Lung (tissue), 12 donors: Measurements from ENCODE around the gene NSFL1C. TPM values are rescaled to one million over a fixed set of nuclear protein-coding genes. Genes with fewer than 3 reads are reported as not detected.

Experiments
- ATAC-seq: fragments of 200-7000 bp; cut with Tn5 transposase; one replicate; pipeline ENCODE4 v1.9.1; 2020; ENCODE audit warnings: moderate number of reproducible peaks; ENCODE audit not compliant: insufficient read depth, low FRiP score
- DNase-seq, 3 donors: peaks; one replicate each; pipeline ENCODE4 v3.0.0-alpha.2; 2013 to 2017
- H3K27ac ChIP-seq, 2 donors: one replicate each; pipeline ENCODE4 v1.5.1; 2013; ENCODE audit warnings: mild to moderate bottlenecking in 2 of 2, moderate library complexity in 2 of 2, control low read depth in 1 of 2, inconsistent platforms in 1 of 2, low read depth in 1 of 2, low read length in 1 of 2
- H3K27me3 ChIP-seq, 3 donors: one replicate each; pipeline ENCODE4 v1.5.1; 2013; ENCODE audit warnings: low read length in 2 of 3; ENCODE audit not compliant: control insufficient read depth in 3 of 3, insufficient read depth in 3 of 3
- H3K36me3 ChIP-seq, 4 donors: one replicate each; pipeline ENCODE4 v1.5.1; 2013; ENCODE audit warnings: low read length in 4 of 4, mild to moderate bottlenecking in 1 of 4, moderate library complexity in 1 of 4; ENCODE audit not compliant: control insufficient read depth in 4 of 4, insufficient read depth in 4 of 4
- H3K4me1 ChIP-seq, 5 donors: one replicate each; pipeline ENCODE4 v1.5.1; 2013; ENCODE audit warnings: low read length in 5 of 5, mild to moderate bottlenecking in 2 of 5, moderate library complexity in 1 of 5; ENCODE audit not compliant: control insufficient read depth in 5 of 5, insufficient read depth in 5 of 5
- H3K4me3 ChIP-seq: one replicate; pipeline ENCODE4 v1.5.1; 2013; ENCODE audit warnings: mild to moderate bottlenecking, control low read depth, moderate library complexity
- H3K9ac ChIP-seq, 2 donors: one replicate each; pipeline ENCODE4 v1.5.1; 2013; ENCODE audit warnings: low read length in 2 of 2, control low read depth in 1 of 2; ENCODE audit not compliant: insufficient read depth in 1 of 2
- H3K9me3 ChIP-seq, 4 donors: one replicate each; pipeline ENCODE4 v1.5.1; 2013; ENCODE audit warnings: low read length in 3 of 4, mild to moderate bottlenecking in 1 of 4, moderate library complexity in 1 of 4; ENCODE audit not compliant: control insufficient read depth in 4 of 4, insufficient read depth in 3 of 4
- WGBS, 2 donors: extraction: QIAGEN DNeasy Blood & Tissue Kit; methylation state at CpG; one replicate each; pipeline ENCODE4 v1.1.7; 2013; 5-methylcytosine and 5-hydroxymethylcytosine counted together
- polyA plus RNA-seq, 2 donors: library from polyadenylated mRNA; stranded (reverse); fragments of 200-250 nt; gene quantifications; one replicate each; pipeline ENCODE4 v1.2.1, GENCODE V29; 2013
- total RNA-seq, 2 donors: library from RNA; depleted of rRNA in 1 of 2; stranded (reverse); fragments of >200 nt in 1 of 2; gene quantifications; one replicate each; pipeline ENCODE4 v1.2.1, GENCODE V29; 2014 to 2021
- TF ChIP-seq, protein P1 (sequence below): IDR thresholded peaks from 2 replicates; pipeline ENCODE4 v1.5.1; 2012; ENCODE audit warnings: mild to moderate bottlenecking; ENCODE audit errors: control extremely low read depth, extremely low read depth
- donor health status: control.
- donor health status: control.
- donor health status: Bipolar disorder and iron deficiency.
- donor health status: healthy.
- donor health status: DM: yes; HTN: yes; CAD: no.

NSFL1C gene
- total and polyA plus RNA-seq, 4 donors: 39.0 to 84.8 (median 53.1) TPM

DNA sequence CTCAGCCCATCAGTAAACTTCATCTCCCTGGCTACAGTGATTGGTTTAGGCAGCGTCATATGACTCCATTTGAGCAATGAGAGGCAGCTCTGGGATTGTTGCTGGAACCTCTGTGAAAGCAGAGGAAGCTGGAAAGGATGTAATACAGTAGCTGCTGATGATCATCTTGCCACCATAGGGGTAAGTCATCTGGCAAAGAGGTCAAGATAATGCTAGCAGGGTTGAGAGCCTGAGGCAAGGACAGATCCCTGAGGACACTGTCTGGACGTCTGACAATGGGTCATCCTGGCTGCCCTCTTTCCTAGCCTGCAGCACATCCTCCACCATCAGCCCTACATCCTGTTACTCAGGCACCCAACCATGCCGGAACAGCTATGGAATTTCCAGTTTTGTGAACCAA, 48.3 kb downstream of the NSFL1C start:
- no peak overlapping the region for H3K27ac ChIP-seq
- no peaks in the 10 kb centered on the region for H3K36me3 ChIP-seq
- peaks cover 0 to 14% (median 0%) of the 10 kb centered on the region in 3 donors for H3K27me3 ChIP-seq
- no peak overlapping the region for H3K4me3 ChIP-seq
- ATAC-seq (no peak), DNase-seq (no peak)
- TF ChIP-seq, protein P1, sequence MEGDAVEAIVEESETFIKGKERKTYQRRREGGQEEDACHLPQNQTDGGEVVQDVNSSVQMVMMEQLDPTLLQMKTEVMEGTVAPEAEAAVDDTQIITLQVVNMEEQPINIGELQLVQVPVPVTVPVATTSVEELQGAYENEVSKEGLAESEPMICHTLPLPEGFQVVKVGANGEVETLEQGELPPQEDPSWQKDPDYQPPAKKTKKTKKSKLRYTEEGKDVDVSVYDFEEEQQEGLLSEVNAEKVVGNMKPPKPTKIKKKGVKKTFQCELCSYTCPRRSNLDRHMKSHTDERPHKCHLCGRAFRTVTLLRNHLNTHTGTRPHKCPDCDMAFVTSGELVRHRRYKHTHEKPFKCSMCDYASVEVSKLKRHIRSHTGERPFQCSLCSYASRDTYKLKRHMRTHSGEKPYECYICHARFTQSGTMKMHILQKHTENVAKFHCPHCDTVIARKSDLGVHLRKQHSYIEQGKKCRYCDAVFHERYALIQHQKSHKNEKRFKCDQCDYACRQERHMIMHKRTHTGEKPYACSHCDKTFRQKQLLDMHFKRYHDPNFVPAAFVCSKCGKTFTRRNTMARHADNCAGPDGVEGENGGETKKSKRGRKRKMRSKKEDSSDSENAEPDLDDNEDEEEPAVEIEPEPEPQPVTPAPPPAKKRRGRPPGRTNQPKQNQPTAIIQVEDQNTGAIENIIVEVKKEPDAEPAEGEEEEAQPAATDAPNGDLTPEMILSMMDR: no peak
- no peak overlapping the region for H3K9ac ChIP-seq
- H3K4me1 ChIP-seq: no peaks in the 10 kb centered on the region
- peaks cover 0 to 6% (median 2%) of the 10 kb centered on the region in 4 donors for H3K9me3 ChIP-seq
- 58 to 66% methylated on average over 3 of the region's 3 CpGs for WGBS, 2 donors

DNA sequence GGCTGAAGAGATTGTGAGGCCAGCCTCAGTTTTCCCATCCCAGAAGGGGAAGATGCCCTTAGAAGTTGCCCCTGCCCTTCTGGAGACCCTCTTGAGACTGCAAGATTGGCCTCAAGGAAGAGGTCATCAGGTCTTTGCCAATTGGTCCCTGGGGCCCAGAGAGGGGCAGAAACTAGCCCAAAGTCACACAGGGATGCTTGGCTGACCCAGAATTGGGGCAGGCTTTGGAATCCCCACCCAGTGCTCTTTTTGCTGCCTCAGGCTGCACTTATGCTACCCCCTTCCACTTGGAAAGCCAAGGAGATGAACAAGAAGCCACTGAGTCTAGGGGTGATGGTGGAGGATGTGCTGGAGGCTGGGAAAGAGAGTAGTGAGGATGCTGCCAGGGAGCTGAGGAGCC, 48.9 kb downstream of the NSFL1C start:
- Histone ChIP-seq H3K27ac (no peak overlapping the region), H3K9me3 (peaks cover 0 to 6% (median 2%) of the 10 kb centered on the region in 4 donors), H3K9ac (no peak overlapping the region), H3K36me3 (no peaks in the 10 kb centered on the region), H3K4me3 (no peak overlapping the region), H3K27me3 (peaks cover 0 to 14% (median 0%) of the 10 kb centered on the region in 3 donors), H3K4me1 (no peaks in the 10 kb centered on the region)
- no peak for ATAC-seq
- TF ChIP-seq, protein P1: no peak
- DNase-seq: no peak

DNA sequence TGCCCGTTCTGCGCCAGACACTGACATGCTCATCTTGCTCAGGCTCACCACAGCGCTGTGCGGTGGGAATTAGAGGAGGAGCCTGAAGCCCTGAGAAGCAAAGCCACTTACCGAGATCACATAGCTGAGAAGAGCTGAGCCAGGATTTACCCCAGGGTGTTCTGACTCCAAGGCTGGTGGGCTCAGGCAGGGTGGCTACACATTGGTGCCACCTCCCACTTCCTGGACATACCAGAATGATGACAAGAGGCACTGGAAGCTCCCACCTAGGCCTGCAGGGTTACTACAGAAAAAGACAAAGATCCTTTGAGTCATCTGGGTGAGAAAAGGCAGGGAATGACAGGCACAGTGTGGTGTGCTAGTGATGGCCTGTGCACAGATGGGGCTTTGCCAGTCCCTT, 49.4 kb downstream of the NSFL1C start:
- H3K4me3 ChIP-seq: no peak overlapping the region
- TF ChIP-seq, protein P1: no peak
- no peaks in the 10 kb centered on the region for H3K4me1 ChIP-seq
- H3K36me3 ChIP-seq: no peaks in the 10 kb centered on the region
- DNase-seq: no peak
- ATAC-seq: no peak
- peaks cover 0 to 14% (median 0%) of the 10 kb centered on the region in 3 donors for H3K27me3 ChIP-seq
- WGBS, 2 donors: 79 to 82% methylated on average over 5 of the region's 5 CpGs
- no peak overlapping the region for H3K27ac ChIP-seq
- H3K9me3 ChIP-seq: peaks cover 0 to 6% (median 2%) of the 10 kb centered on the region in 4 donors
- H3K9ac ChIP-seq: no peak overlapping the region
